ENCODE results near the gene GPR142.

GRCh38 chr17:74356646-74357465 is 10.4 kb upstream of the GPR142 start:
- TF ChIP-seq ZNF8 (CRISPR knock-in tag; IDR thresholded peaks at IDR 0.05) (no peak), CSDC2 (CRISPR knock-in tag; IDR thresholded peaks at IDR 0.05) (no peak), ARNTL (CRISPR knock-in tag; IDR thresholded peaks at IDR 0.05; ENCODE audit: borderline replicate concordance, low read depth) (no peak), ZNF70 (CRISPR knock-in tag; IDR thresholded peaks at IDR 0.05) (no peak), SNAI2 (CRISPR knock-in tag; IDR thresholded peaks at IDR 0.05) (no peak), PPARA (CRISPR knock-in tag; IDR thresholded peaks at IDR 0.05; ENCODE audit: borderline replicate concordance) (no peak), ZNF565 (CRISPR knock-in tag; conservative IDR thresholded peaks at IDR 0.05; ENCODE audit: low read depth) (no peak), ZC3H10 (CRISPR knock-in tag; IDR thresholded peaks at IDR 0.05) (no peak), TSHZ2 (CRISPR knock-in tag; IDR thresholded peaks at IDR 0.05) (no peak), OSR1 (CRISPR knock-in tag; IDR thresholded peaks at IDR 0.05) (no peak), ZFP30 (CRISPR knock-in tag; IDR thresholded peaks at IDR 0.05) (no peak), CREB5 (CRISPR knock-in tag; IDR thresholded peaks at IDR 0.05; ENCODE audit: low read depth) (no peak), ZFP3 (CRISPR knock-in tag; IDR thresholded peaks at IDR 0.05) (no peak)
- TF ChIP-seq, protein P1, sequence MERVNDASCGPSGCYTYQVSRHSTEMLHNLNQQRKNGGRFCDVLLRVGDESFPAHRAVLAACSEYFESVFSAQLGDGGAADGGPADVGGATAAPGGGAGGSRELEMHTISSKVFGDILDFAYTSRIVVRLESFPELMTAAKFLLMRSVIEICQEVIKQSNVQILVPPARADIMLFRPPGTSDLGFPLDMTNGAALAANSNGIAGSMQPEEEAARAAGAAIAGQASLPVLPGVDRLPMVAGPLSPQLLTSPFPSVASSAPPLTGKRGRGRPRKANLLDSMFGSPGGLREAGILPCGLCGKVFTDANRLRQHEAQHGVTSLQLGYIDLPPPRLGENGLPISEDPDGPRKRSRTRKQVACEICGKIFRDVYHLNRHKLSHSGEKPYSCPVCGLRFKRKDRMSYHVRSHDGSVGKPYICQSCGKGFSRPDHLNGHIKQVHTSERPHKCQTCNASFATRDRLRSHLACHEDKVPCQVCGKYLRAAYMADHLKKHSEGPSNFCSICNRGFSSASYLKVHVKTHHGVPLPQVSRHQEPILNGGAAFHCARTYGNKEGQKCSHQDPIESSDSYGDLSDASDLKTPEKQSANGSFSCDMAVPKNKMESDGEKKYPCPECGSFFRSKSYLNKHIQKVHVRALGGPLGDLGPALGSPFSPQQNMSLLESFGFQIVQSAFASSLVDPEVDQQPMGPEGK (CRISPR knock-in tag; IDR thresholded peaks at IDR 0.05; ENCODE audit: borderline replicate concordance): no peak
